Esophagus muscularis mucosa (tissue), 4 donors: ENCODE results near the gene CYLD. TPM values are rescaled to one million over a fixed set of nuclear protein-coding genes. Genes with fewer than 3 reads are reported as not detected.

ENCODE experiments used
- DNase-seq: peaks from one replicate; pipeline ENCODE4 v3.0.0-alpha.2; 2017; ENCODE audit errors: extremely low spot score
- H3K27ac ChIP-seq, 4 donors: fragments of 200-600 bp; sonication (generic); replicated peaks in 1 of 4; 1 replicate in 3 of 4; 2 replicates in 1 of 4; pipeline ENCODE4 v1.5.1; 2016 to 2019; ENCODE audit warnings: mild to moderate bottlenecking in 1 of 4
- H3K27me3 ChIP-seq, 4 donors: fragments of 200-600 bp; sonication (generic); one replicate each; pipeline versions ENCODE4 v1.5.1 to v1.6.0; 2016 to 2019
- H3K36me3 ChIP-seq, 4 donors: fragments of 200-600 bp; sonication (generic); one replicate each; pipeline ENCODE4 v1.5.1; 2016 to 2019
- H3K4me1 ChIP-seq, 4 donors: fragments of 200-600 bp; sonication (generic); one replicate each; pipeline ENCODE4 v1.5.1; 2016 to 2019
- H3K4me3 ChIP-seq, 4 donors: fragments of 200-600 bp; sonication (generic); 1 replicate in 2 of 4; 2 replicates in 2 of 4; pipeline ENCODE4 v1.5.1; 2016 to 2019; ENCODE audit warnings: mild to moderate bottlenecking in 4 of 4, moderate library complexity in 1 of 4
- H3K9me3 ChIP-seq, 4 donors: fragments of 200-600 bp; sonication (generic); 1 replicate in 3 of 4; 2 replicates in 1 of 4; pipeline ENCODE4 v1.5.1; 2016 to 2019
- CTCF ChIP-seq, 3 experiments: fragments of 200-600 bp in 2 of 3; fragments of 450-650 bp in 1 of 3; sonication (generic) in 2 of 3; IDR thresholded peaks; one replicate each; pipeline ENCODE4 v1.5.1; 2017 to 2019; ENCODE audit warnings: antibody characterized with exemption in 3 of 3, mild to moderate bottlenecking in 2 of 3, moderate library complexity in 1 of 3
- EP300 ChIP-seq: sonication (generic); formaldehyde crosslinking; IDR thresholded peaks from one replicate; pipeline ENCODE4 v1.6.1; 2017; ENCODE audit warnings: antibody characterized with exemption
- POLR2A ChIP-seq: fragments of 450-650 bp; IDR thresholded peaks from one replicate; pipeline ENCODE4 v1.6.1; 2017; ENCODE audit warnings: antibody characterized with exemption, moderate library complexity, mild to moderate bottlenecking, low read depth
- POLR2AphosphoS5 ChIP-seq, 2 donors: sonication (generic); formaldehyde crosslinking; IDR thresholded peaks; one replicate each; pipeline ENCODE4 v1.6.1; 2017; ENCODE audit warnings: antibody characterized with exemption in 2 of 2
- WGBS: methylation state at CpG from one replicate; pipeline ENCODE4 v1.1.5; 2018; 5-methylcytosine and 5-hydroxymethylcytosine counted together
- intact Hi-C: fragments of 100-400 bp; cut with DNase I; formaldehyde crosslinking; loops from one replicate; pipeline ENCODE4 v1.15.1; 2023
- total RNA-seq, 4 donors: library from RNA; depleted of rRNA; stranded (reverse); fragments of >200 nt; gene quantifications; one replicate each; pipeline versions ENCODE4 v1.1.0 to v1.2.1, GENCODE V29; 2016

CYLD gene
- total RNA-seq, 4 donors from 2014 or later = 40.1 to 46.4 (median 40.8) TPM

- no peak for DNase-seq
- intact Hi-C loops = loop anchor here (10.0 kb wide), 1 partner anchor 106 kb away; the partner anchor contains the start of gene NOD2
- TF ChIP-seq CTCF (IDR thresholded peaks at IDR 0.05) (no peak), POLR2AphosphoS5 (IDR thresholded peaks at IDR 0.05) (no peak), EP300 (no peak), POLR2A (no peak)
- Histone ChIP-seq H3K27ac (no peak overlapping the region), H3K4me1 (peaks cover 3 to 28% (median 12%) of the 10 kb centered on the region in 4 donors), H3K4me3 (no peak overlapping the region), H3K27me3 (no peaks in the 10 kb centered on the region), H3K36me3 (peaks cover 4 to 37% (median 26%) of the 10 kb centered on the region in 4 donors), H3K9me3 (no peaks in the 10 kb centered on the region)
- 86% methylated on average over 2 of the region's 2 CpGs for WGBS
These were observed 59.1 kb downstream of the CYLD start for GRCh38 chr16:50801036-50801435.

DNA sequence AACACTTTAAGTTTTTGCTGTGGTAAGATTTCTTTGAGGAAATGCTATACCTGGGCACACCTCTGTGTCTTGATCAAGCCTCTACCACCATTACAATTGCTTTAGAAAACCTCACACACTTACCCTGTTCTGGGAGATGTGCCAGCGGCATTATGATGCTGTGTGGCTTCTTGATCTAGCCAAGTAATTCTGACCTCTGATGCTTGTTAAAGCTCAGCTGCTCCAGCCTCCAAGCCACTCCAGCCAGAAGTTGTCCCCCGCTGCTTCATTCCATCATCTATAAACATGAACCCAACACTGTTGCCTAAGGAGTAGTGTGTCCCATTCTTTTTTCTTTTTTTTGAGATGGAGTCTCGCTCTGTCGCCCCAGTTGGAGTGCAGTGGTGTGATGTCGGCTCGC lies 60.1 kb downstream of the CYLD start:
- intact Hi-C loops = loop anchor here (10.0 kb wide), 1 partner anchor 107 kb away; the partner anchor contains the start of gene NOD2
- TF ChIP-seq POLR2A (no peak), EP300 (no peak), POLR2AphosphoS5 (IDR thresholded peaks at IDR 0.05) (no peak), CTCF (IDR thresholded peaks at IDR 0.05) (no peak)

DNA sequence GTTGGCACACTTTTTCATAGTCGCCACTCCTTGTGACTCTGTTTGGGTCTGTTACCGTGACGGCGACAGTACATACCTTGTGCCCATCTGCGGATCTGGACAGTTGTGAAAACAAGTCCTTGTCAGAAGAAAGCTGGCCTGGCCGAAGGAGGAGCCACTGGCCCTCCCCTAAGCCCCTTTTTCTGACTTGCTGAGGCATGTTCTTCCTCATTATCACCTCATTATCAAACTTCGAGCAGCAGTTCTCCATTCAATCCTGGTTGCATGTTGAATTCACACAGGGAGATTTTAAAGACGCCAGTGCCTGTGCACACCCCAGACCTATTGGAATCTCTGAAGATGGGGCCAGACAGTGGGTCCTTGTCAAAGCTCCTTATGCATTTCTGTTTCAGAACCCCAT lies 61.1 kb downstream of the CYLD start:
- H3K9me3 ChIP-seq = no peaks in the 10 kb centered on the region
- H3K4me1 ChIP-seq = peaks cover 3 to 37% (median 17%) of the 10 kb centered on the region in 4 donors
- no peak for DNase-seq
- H3K27ac ChIP-seq = no peak overlapping the region
- H3K4me3 ChIP-seq = no peak overlapping the region
- no peaks in the 10 kb centered on the region for H3K27me3 ChIP-seq
- H3K36me3 ChIP-seq = peaks cover 0 to 19% (median 11%) of the 10 kb centered on the region in 4 donors
- TF ChIP-seq EP300 (no peak), POLR2A (no peak), CTCF (IDR thresholded peaks at IDR 0.05) (no peak), POLR2AphosphoS5 (IDR thresholded peaks at IDR 0.05) (no peak)
- 76% methylated on average over 8 of the region's 8 CpGs for WGBS
- intact Hi-C loops = loop anchor here (10.0 kb wide), 1 partner anchor 108 kb away; the partner anchor contains the start of gene NOD2

More for the DNA sequence above, 60.1 kb downstream of the CYLD start:
- Histone ChIP-seq H3K27ac (no peak overlapping the region), H3K4me1 (peaks cover 3 to 37% (median 17%) of the 10 kb centered on the region in 4 donors), H3K36me3 (peaks cover 0 to 28% (median 18%) of the 10 kb centered on the region in 4 donors), H3K4me3 (no peak overlapping the region), H3K27me3 (no peaks in the 10 kb centered on the region), H3K9me3 (no peaks in the 10 kb centered on the region)
- peak; percentile 70 for DNase-seq
- WGBS = 100% methylated on average over 6 of the region's 6 CpGs

DNA sequence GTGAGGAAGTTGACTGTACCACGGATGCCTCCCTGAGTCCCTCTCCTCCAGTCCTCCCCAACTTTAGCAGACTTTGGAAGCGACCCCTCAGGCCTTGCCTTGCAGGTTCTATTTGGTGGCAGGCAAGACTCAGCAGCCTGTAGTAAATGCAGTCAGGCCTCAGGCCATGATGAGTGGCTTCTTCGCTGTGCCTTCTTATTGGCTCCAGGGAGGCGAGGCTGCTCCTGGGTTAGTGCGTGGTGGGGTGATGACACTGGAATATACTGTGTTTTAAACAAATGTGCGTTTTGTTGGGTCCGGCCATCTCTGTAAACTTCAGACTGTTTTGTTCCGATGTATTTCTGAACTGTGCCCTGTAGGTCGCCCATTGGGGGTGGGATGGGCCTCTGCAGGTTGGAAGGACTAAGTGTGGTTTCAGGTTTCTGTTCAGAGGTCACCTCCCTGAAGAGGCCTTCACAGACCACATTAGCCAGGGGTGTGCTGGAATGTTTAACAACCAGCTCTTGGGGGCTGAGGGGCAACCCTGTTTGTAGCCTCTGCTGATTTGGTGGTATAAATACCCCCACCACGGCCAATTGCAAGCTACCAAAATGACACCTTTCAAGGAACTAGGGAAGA lies 62.5 kb downstream of the CYLD start:
- Histone ChIP-seq H3K4me1 (peaks cover 3 to 37% (median 17%) of the 10 kb centered on the region in 4 donors), H3K27ac (no peak overlapping the region), H3K9me3 (no peaks in the 10 kb centered on the region), H3K4me3 (no peak overlapping the region), H3K27me3 (no peaks in the 10 kb centered on the region), H3K36me3 (peaks cover 0 to 4% (median under 1%) of the 10 kb centered on the region in 4 donors)
- intact Hi-C loops = loop anchor here (10.0 kb wide), 1 partner anchor 110 kb away; the partner anchor contains the start of gene NOD2
- no peak for TF ChIP-seq POLR2AphosphoS5 (IDR thresholded peaks at IDR 0.05)
- TF ChIP-seq EP300 = no peak
- no peak for TF ChIP-seq CTCF (IDR thresholded peaks at IDR 0.05)
- TF ChIP-seq POLR2A = no peak
- WGBS = 91% methylated on average over 10 of the region's 10 CpGs
- DNase-seq = no peak
